Stimulated activated CD8-positive, alpha-beta memory T cell treated with anti-CD3 and anti-CD28 coated beads, Interleukin-15, amount 100 ng/mL, for 48 hours (primary cell): ENCODE data around the gene CHST11.
"Not testable (repeated sequence)": the region's sequence is repeated elsewhere in the genome, so short reads cannot be mapped to it uniquely, and the experiment has no call there.

Experiments
- DNase-seq, 2 donors: peaks; one replicate each; pipeline ENCODE4 v3.0.0-alpha.2; 2020; ENCODE audit warnings: low read depth in 2 of 2

The CHST11 gene

DNA sequence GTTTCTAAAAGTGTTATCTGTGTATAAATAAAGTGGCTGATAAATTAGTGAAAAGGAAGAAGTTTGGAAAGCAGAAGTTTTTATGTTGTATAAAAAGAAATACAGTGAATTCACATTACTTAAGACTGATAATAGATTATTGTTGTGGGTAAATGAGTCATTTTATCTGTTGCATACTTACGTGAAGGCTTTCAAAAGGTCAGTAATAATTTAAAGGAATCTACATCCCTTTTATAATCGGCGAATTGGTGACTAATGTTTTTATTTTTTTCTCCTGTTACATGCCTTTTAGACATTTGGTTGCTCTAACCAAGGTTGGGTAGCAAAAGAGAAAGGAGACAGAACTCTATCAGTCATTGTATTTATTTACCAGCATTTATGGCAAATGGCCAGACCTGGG, 345.5 kb downstream of the CHST11 start:
- DNase-seq = no peak

GRCh38 chr12:104805186-104805585, 348.4 kb downstream of the CHST11 start:
- DNase-seq = no peak

DNA sequence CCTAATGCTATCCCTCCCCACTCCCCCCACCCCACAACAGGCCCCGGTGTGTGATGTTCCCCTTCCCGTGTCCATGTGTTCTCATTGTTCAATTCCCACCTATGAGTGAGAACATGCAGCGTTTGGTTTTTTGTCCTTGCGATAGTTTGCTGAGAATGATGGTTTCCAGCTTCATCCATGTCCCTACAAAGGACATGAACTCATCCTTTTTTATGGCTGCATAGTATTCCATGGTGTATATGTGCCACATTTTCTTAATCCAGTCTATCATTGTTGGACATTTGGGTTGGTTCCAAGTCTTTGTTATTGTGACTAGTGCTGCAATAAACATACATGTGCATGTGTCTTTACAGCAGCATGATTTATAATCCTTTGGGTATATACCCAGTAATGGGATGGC, 349.4 kb downstream of the CHST11 start:
- DNase-seq = not testable (repeated sequence)

- DNase-seq = no peak
Measured at GRCh38 chr12:104809251-104809650, 352.5 kb downstream of the CHST11 start.

GRCh38 chr12:104809706-104810385, 353.1 kb downstream of the CHST11 start:
- no peak for DNase-seq
